ENCODE results near the gene LONP2.

The LONP2 gene

DNA sequence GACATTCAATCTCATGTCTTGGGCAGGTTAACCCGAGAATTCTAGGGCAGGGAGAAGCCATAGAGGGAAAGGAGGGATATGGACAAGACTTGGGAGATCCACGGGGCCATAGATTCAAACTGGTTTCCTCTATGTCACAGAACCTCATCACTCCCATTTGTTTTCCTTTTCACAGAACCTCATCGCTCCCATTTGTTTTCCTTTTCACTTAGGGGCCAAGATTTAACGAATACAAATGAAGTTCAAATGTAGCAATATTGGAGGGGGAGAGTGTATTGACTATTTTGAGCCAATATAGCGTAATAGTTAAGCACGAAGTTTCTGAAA is 39.3 kb upstream of the LONP2 start:
- TF ChIP-seq, protein P1, sequence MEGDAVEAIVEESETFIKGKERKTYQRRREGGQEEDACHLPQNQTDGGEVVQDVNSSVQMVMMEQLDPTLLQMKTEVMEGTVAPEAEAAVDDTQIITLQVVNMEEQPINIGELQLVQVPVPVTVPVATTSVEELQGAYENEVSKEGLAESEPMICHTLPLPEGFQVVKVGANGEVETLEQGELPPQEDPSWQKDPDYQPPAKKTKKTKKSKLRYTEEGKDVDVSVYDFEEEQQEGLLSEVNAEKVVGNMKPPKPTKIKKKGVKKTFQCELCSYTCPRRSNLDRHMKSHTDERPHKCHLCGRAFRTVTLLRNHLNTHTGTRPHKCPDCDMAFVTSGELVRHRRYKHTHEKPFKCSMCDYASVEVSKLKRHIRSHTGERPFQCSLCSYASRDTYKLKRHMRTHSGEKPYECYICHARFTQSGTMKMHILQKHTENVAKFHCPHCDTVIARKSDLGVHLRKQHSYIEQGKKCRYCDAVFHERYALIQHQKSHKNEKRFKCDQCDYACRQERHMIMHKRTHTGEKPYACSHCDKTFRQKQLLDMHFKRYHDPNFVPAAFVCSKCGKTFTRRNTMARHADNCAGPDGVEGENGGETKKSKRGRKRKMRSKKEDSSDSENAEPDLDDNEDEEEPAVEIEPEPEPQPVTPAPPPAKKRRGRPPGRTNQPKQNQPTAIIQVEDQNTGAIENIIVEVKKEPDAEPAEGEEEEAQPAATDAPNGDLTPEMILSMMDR (IDR thresholded peaks at IDR 0.05; ENCODE audit: low read depth, low read length), result no peak
- no peak overlapping the region for H3K4me3 ChIP-seq (ENCODE audit: low read depth, low read length)

- no peak overlapping the region for H3K4me3 ChIP-seq (ENCODE audit: low read depth, low read length)
- TF ChIP-seq, protein P1 (IDR thresholded peaks at IDR 0.05; ENCODE audit: low read depth, low read length), result no peak
Observed at GRCh38 chr16:48206594-48207242, 37.4 kb upstream of the LONP2 start.

- H3K4me3 ChIP-seq (ENCODE audit: low read depth, low read length), result no peak overlapping the region
- TF ChIP-seq, protein P1 (IDR thresholded peaks at IDR 0.05; ENCODE audit: low read depth, low read length), result no peak
Observed at GRCh38 chr16:48210747-48211146, 33.4 kb upstream of the LONP2 start.

GRCh38 chr16:48212033-48212432 is 32.1 kb upstream of the LONP2 start:
- TF ChIP-seq, protein P1 (IDR thresholded peaks at IDR 0.05; ENCODE audit: low read depth, low read length), result no peak
- H3K4me3 ChIP-seq (ENCODE audit: low read depth, low read length), result no peak overlapping the region

GRCh38 chr16:48215738-48216137 is 28.4 kb upstream of the LONP2 start:
- TF ChIP-seq, protein P1 (IDR thresholded peaks at IDR 0.05; ENCODE audit: low read depth, low read length), result no peak
- no peak overlapping the region for H3K4me3 ChIP-seq (ENCODE audit: low read depth, low read length)

DNA sequence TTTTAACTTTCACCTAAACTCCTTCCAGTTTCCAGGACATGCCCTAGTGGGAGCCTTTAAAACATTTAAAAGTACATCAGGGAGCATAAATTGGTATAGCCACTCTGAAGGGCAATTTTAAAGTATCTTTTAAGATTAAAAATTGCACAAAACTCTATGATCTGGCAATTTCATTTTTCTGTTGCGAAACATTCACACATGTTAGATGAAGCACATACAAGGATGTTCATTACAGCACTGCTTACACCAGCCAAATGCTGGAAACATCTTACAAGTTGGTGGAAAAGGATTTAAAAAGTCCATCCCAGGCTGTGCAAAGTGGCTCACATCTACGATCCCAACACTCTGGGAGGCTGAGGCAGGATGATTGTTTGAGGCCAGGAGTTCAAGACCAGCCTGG is 26.4 kb upstream of the LONP2 start:
- TF ChIP-seq, protein P1 (IDR thresholded peaks at IDR 0.05; ENCODE audit: low read depth, low read length), result no peak
- no peak overlapping the region for H3K4me3 ChIP-seq (ENCODE audit: low read depth, low read length)

GRCh38 chr16:48218473-48218872 is 25.6 kb upstream of the LONP2 start:
- TF ChIP-seq, protein P1 (IDR thresholded peaks at IDR 0.05; ENCODE audit: low read depth, low read length), result no peak
- no peak overlapping the region for H3K4me3 ChIP-seq (ENCODE audit: low read depth, low read length)
